Activated CD4-positive, alpha-beta T cell treated with anti-CD3 and anti-CD28 coated beads, Interleukin-2, amount 50 U/mL, for 4 hours (primary cell): ENCODE data around the gene CDH15.
"Not testable (repeated sequence)": the region's sequence is repeated elsewhere in the genome, so short reads cannot be mapped to it uniquely, and the experiment has no call there.

ENCODE experiments used
- DNase-seq, 2 experiments: peaks; one replicate each; pipeline ENCODE4 v3.0.0-alpha.2; 2020

CDH15 gene

DNA sequence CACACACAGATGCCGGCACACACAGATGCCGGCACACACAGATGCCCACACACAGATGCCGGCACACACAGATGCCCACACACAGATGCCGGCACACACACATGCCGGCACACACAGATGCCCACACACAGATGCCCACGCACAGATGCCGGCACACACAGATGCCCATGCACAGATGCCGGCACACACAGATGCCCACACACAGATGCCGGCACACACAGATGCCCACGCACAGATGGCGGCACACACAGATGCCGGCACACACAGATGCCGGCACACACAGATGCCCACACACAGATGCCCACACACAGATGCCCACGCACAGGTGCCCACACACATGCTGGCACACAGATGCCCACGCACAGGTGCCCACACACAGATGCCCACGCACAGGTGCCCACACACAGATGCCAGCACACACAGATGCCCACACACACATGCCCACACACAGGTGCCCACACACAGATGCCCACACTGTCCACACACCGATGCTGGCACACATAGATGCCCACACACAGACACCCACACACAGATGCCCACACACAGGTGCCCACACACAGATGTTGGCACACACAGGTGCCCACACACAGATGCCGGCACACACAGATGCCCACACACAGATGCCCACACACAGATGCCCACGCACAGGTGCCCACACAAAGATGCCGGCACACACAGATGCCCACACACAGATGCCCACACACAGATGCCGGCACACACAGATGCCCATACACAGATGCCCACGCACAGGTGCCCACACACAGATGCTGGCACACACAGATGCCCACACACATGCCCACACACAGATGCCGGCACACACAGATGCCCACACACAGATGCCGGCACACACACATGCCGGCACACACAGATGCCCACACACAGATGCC, 17.2 kb downstream of the CDH15 start:
- DNase-seq, result not testable (repeated sequence)

- no peak for DNase-seq
Observed at GRCh38 chr16:89189358-89190025, 17.9 kb downstream of the CDH15 start.

- no peak for DNase-seq
Observed at GRCh38 chr16:89190150-89190958, 18.8 kb downstream of the CDH15 start.

- DNase-seq, result no peak
Observed at GRCh38 chr16:89191033-89191900, 19.7 kb downstream of the CDH15 start.

DNA sequence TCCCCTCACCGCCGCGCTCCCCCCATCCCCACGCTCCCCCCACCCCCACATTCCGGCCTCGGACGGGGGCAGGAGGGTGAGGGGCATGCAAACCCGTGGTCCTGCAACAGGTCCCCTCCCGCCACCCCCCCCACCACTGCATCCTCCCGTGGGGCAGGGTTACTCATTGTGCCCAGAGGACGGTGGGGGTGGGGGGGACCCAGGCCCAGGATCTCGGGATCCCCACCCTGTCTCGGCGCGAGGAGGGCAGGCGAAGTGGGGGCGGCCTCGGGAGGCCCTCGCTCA, 20.3 kb downstream of the CDH15 start:
- DNase-seq, result no peak

- peak; percentile 52 to 63 for DNase-seq
Observed at GRCh38 chr16:89192186-89192955, 20.8 kb downstream of the CDH15 start.

GRCh38 chr16:89192956-89193575, 21.5 kb downstream of the CDH15 start:
- no peak for DNase-seq

GRCh38 chr16:89193576-89194293, 22.2 kb downstream of the CDH15 start:
- no peak for DNase-seq

DNA sequence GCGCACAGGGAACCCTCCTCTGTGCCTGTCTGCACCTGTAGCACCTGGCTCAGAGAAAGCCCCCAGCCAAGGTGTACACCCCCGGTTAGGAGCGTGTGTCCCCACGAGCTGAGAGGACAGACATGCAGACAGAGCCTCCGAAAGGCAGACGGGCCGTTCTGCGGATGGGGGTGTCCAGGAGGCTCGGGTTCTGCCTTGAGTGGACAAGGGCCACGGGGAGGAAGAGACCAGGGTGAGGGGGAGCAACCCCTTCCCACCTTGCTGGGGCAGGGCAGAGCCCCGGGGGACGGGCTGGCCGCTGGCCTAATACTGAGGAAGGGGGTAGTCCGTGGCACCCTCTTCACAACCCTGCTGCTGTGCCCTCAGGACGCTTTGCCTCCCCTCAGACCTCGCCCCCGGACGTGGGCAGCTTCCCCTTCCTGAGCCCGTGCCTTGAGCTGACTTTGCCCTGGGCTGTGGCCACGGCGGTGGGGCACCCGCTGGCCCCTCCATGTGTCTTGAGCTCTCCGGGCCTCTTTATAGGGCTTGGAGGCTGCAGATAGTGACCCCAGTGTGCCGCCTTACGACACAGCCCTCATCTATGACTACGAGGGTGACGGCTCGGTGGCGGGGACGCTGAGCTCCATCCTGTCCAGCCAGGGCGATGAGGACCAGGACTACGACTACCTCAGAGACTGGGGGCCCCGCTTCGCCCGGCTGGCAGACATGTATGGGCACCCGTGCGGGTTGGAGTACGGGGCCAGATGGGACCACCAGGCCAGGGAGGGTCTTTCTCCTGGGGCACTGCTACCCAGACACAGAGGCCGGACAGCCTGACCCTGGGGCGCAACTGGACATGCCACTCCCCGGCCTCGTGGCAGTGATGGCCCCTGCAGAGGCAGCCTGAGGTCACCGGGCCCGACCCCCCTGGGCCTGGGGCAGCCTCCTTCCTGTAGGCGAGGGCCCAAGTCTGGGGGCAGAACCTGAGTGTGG, 23.1 kb downstream of the CDH15 start:
- DNase-seq, result no peak

DNA sequence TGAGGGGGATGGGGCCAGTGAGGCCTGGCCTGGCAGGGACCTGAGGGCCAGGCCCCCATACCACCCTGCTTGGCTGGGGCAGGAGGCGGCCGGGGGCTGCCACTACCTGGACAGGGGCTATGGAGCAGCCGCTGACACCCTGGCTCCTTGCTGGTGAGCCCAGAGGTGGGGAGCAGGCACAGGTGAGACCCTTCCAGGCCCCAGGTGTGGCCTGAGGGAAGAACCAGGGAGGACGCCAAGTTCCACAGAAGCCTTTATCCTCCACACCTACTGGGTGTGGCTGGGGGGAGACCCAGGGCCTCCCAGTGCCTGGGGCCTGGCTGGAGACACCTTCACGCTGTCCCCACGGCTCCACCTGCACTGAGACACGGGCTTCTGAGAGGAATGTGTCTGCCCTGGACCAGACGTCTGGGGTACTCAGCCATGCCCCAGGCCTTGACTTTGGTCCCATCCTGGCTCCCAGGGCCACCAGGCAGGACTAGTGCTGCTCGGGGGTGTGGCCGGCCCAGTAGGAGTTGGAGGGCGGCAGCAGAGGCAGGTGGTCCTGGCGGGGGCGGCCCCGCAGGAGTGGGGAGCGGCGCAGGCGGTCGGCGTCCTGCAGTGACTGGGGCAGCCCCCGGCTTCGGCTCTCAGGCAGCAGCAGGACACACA, 24.1 kb downstream of the CDH15 start:
- DNase-seq, result no peak

- DNase-seq, result no peak
Observed at GRCh38 chr16:89197033-89197632, 25.6 kb downstream of the CDH15 start.

GRCh38 chr16:89197633-89198416, 26.3 kb downstream of the CDH15 start:
- DNase-seq, result no peak

- DNase-seq, result no peak
Observed at GRCh38 chr16:89198417-89199240, 27.1 kb downstream of the CDH15 start.

GRCh38 chr16:89199241-89200123, 27.9 kb downstream of the CDH15 start:
- DNase-seq, result no peak

DNA sequence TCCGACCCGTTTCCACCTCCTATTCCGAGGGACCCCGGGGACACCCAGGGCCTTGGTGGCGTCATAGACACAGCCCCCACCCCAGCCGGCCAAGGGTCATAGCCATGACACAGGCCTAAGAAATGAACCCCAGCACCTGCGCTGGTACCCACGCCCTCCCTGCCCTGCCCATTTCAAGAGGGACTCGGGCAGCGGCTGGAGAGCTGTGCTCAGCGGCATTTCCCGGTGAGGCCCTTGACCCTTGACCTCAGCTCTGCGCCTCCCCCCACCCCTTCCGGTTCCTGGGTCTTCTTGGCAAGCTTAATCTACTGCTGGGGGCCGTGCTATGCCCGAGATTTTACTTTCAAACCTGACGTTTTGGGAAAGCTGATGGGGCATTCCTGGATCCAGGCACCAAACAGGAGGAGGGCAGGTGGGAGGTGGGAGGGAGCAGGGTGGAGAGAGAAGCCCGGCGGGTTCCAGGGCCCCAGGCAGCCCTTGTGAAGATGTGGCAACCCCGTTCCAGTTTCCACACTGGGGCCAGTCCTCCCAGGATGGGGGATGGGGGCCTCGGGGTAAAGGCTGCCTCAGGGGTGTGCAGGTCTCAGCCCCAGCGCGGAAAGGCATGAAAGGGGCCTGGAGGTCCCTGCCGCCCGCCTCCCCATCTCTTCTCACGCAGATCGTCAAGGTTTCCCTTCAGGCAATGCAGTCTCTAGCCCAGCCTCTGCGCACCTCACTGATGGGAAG, 28.7 kb downstream of the CDH15 start, which contains the start of gene SLC22A31:
SLC22A31 (minus strand) TSS at position 414 of the 726 bp plus-strand sequence; CDS start at position 378, 36 bp downstream.
- no peak for DNase-seq
